BE2C (cell line): ENCODE measurements around the gene SMURF1.

Experiments
- DNase-seq: peaks from one replicate; pipeline ENCODE4 v3.0.0-alpha.2; 2020
- H3K27me3 ChIP-seq: fragments of 250-450 bp; sonication (Bioruptor Pico); 2 replicates; pipeline ENCODE4 v1.5.1; 2020; ENCODE audit warnings: mild to moderate bottlenecking
- H3K36me3 ChIP-seq: fragments of 250-450 bp; sonication (Bioruptor Pico); 2 replicates; pipeline ENCODE4 v1.5.1; 2020; ENCODE audit warnings: mild to moderate bottlenecking
- H3K4me1 ChIP-seq: fragments of 250-450 bp; sonication (Bioruptor Pico); 2 replicates; pipeline ENCODE4 v1.5.1; 2020
- H3K4me3 ChIP-seq: 2 replicates; pipeline ENCODE4 v1.5.1; 2011; ENCODE audit warnings: low read depth, low read length
- H3K9me3 ChIP-seq: fragments of 250-450 bp; sonication (Bioruptor Pico); 2 replicates; pipeline ENCODE4 v1.5.1; 2020
- TF ChIP-seq, protein P1 (sequence below): IDR thresholded peaks from 2 replicates; pipeline ENCODE4 v1.5.1; 2012; ENCODE audit warnings: mild to moderate bottlenecking, low read depth, low read length

The SMURF1 gene

GRCh38 chr7:99039384-99039891 is 104.5 kb downstream of the SMURF1 start:
- DNase-seq, result no peak
- no peaks in the 10 kb centered on the region for H3K27me3 ChIP-seq
- TF ChIP-seq, protein P1, sequence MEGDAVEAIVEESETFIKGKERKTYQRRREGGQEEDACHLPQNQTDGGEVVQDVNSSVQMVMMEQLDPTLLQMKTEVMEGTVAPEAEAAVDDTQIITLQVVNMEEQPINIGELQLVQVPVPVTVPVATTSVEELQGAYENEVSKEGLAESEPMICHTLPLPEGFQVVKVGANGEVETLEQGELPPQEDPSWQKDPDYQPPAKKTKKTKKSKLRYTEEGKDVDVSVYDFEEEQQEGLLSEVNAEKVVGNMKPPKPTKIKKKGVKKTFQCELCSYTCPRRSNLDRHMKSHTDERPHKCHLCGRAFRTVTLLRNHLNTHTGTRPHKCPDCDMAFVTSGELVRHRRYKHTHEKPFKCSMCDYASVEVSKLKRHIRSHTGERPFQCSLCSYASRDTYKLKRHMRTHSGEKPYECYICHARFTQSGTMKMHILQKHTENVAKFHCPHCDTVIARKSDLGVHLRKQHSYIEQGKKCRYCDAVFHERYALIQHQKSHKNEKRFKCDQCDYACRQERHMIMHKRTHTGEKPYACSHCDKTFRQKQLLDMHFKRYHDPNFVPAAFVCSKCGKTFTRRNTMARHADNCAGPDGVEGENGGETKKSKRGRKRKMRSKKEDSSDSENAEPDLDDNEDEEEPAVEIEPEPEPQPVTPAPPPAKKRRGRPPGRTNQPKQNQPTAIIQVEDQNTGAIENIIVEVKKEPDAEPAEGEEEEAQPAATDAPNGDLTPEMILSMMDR, result no peak
- H3K36me3 ChIP-seq, result peaks cover 64% of the 10 kb centered on the region
- H3K4me3 ChIP-seq, result no peak overlapping the region
- H3K9me3 ChIP-seq, result no peaks in the 10 kb centered on the region
- no peaks in the 10 kb centered on the region for H3K4me1 ChIP-seq

GRCh38 chr7:99038086-99038855 is 105.6 kb downstream of the SMURF1 start:
- H3K36me3 ChIP-seq, result peaks cover 68% of the 10 kb centered on the region
- no peaks in the 10 kb centered on the region for H3K27me3 ChIP-seq
- no peaks in the 10 kb centered on the region for H3K4me1 ChIP-seq
- DNase-seq, result no peak
- no peak overlapping the region for H3K4me3 ChIP-seq
- TF ChIP-seq, protein P1, result no peak
- H3K9me3 ChIP-seq, result no peaks in the 10 kb centered on the region

DNA sequence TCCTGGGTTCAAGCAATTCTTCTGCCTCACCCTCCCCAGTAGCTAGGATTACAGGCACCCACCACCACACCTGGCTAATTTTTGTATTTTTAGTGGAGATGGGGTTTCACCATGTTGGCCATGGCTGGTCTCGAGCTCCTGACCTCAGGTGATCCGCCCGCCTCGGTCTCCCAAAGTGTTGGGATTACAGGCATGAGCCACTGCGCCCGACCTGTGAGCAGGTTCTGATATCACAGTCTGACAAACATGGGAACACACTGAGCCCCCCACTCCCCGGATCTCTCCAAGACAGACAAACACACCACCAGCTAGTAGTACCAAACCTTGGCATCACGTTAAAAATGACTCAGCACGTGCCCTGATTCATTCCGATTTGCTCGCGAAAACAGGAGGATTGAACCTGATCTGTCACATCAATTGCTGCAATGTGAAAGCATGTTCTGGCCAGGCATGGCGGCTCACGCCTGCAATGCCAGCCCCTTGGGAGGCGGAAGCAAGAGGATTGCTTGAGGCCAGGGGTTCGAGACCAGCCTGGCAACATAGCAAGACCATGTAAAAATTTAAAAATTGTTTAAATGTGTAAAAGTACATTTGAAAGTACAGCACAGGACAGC is 106.5 kb downstream of the SMURF1 start:
- Histone ChIP-seq H3K4me1 (no peaks in the 10 kb centered on the region), H3K9me3 (no peaks in the 10 kb centered on the region), H3K36me3 (peaks cover 73% of the 10 kb centered on the region), H3K4me3 (no peak overlapping the region), H3K27me3 (no peaks in the 10 kb centered on the region)
- no peak for DNase-seq
- TF ChIP-seq, protein P1, result no peak

GRCh38 chr7:99036546-99037111 is 107.3 kb downstream of the SMURF1 start:
- Histone ChIP-seq H3K27me3 (no peaks in the 10 kb centered on the region), H3K4me3 (no peak overlapping the region), H3K36me3 (peaks cover 79% of the 10 kb centered on the region), H3K4me1 (no peaks in the 10 kb centered on the region), H3K9me3 (no peaks in the 10 kb centered on the region)
- DNase-seq, result peak; percentile 49
- TF ChIP-seq, protein P1, result peak; percentile 47

GRCh38 chr7:99035723-99036545 is 108.0 kb downstream of the SMURF1 start:
- Histone ChIP-seq H3K4me1 (no peaks in the 10 kb centered on the region), H3K4me3 (no peak overlapping the region), H3K27me3 (no peaks in the 10 kb centered on the region), H3K36me3 (peaks cover 79% of the 10 kb centered on the region), H3K9me3 (no peaks in the 10 kb centered on the region)
- TF ChIP-seq, protein P1, result no peak
- DNase-seq, result no peak
